Gastroesophageal sphincter (tissue), 3 donors: ENCODE data around the gene CRPPA.

Experiments
- EP300 ChIP-seq: sonication (generic); formaldehyde crosslinking; IDR thresholded peaks from one replicate; pipeline ENCODE4 v1.6.1; 2017; ENCODE audit warnings: antibody characterized with exemption, mild to moderate bottlenecking
- POLR2A ChIP-seq, 2 donors: fragments of 450-650 bp; IDR thresholded peaks; one replicate each; pipeline ENCODE4 v1.6.1; 2017; ENCODE audit warnings: antibody characterized with exemption in 2 of 2, mild to moderate bottlenecking in 2 of 2, moderate library complexity in 1 of 2
- POLR2AphosphoS5 ChIP-seq: sonication (generic); formaldehyde crosslinking; IDR thresholded peaks from one replicate; pipeline ENCODE4 v1.6.1; 2017; ENCODE audit warnings: antibody characterized with exemption
- TF ChIP-seq, protein P1 (sequence below), 4 experiments: fragments of 200-600 bp in 2 of 4; fragments of 450-650 bp in 2 of 4; sonication (generic) in 1 of 4; IDR thresholded peaks; one replicate each; pipeline ENCODE4 v1.5.1; 2017 to 2019; ENCODE audit warnings: antibody characterized with exemption in 4 of 4, mild to moderate bottlenecking in 2 of 4, moderate library complexity in 2 of 4

DNA sequence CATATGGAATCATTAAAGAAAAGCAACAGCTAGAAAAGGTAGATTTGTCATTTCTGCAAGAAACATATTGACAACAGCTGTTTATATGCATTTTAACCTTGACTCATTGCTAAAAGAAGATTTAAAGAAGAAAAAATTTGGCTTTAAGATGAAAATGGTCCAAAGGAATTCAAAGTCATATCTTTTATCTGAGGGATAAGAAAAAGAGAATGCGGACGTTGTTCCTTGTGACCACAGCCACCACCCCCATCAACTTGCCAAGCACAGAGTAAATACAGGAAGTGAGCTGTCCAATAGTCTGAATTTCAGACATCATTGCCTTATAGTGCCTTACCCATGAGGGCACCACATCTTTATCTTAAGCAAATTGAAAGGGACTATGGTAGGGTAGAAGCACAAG lies 7.3 kb upstream of the CRPPA start:
- TF ChIP-seq, protein P1, sequence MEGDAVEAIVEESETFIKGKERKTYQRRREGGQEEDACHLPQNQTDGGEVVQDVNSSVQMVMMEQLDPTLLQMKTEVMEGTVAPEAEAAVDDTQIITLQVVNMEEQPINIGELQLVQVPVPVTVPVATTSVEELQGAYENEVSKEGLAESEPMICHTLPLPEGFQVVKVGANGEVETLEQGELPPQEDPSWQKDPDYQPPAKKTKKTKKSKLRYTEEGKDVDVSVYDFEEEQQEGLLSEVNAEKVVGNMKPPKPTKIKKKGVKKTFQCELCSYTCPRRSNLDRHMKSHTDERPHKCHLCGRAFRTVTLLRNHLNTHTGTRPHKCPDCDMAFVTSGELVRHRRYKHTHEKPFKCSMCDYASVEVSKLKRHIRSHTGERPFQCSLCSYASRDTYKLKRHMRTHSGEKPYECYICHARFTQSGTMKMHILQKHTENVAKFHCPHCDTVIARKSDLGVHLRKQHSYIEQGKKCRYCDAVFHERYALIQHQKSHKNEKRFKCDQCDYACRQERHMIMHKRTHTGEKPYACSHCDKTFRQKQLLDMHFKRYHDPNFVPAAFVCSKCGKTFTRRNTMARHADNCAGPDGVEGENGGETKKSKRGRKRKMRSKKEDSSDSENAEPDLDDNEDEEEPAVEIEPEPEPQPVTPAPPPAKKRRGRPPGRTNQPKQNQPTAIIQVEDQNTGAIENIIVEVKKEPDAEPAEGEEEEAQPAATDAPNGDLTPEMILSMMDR (IDR thresholded peaks at IDR 0.05) = no peak
- no peak for TF ChIP-seq EP300
- TF ChIP-seq POLR2AphosphoS5 = no peak
- TF ChIP-seq POLR2A (IDR thresholded peaks at IDR 0.05) = no peak
